CD14-positive monocyte (primary cell): Measurements from ENCODE around the gene INPP4A. TPM values are rescaled to one million over a fixed set of nuclear protein-coding genes. Genes with fewer than 3 reads are reported as not detected.
A peak's percentile ranks its signal among the peaks of the same experiment; 100 is the strongest.

ENCODE experiments used
- DNase-seq, 3 donors: peaks; one replicate each; pipeline ENCODE4 v3.0.0-alpha.2; 2011 to 2022
- H2AFZ ChIP-seq: 2 replicates; pipeline ENCODE4 v1.6.0; 2012; ENCODE audit warnings: mild to moderate bottlenecking, low read depth, low read length, inconsistent platforms; ENCODE audit not compliant: insufficient read depth, poor library complexity, severe bottlenecking
- H3K27ac ChIP-seq, 2 donors: 1 replicate in 1 of 2; 2 replicates in 1 of 2; pipeline ENCODE4 v1.5.1; 2012 to 2013; ENCODE audit warnings: low read length in 2 of 2, control low read depth in 1 of 2, inconsistent platforms in 1 of 2, low read depth in 1 of 2, mild to moderate bottlenecking in 1 of 2
- H3K27me3 ChIP-seq, 2 donors: one replicate each; pipeline versions ENCODE4 v1.6.0 to v1.6.1; 2011 to 2013; ENCODE audit warnings: low read length in 2 of 2; ENCODE audit not compliant: control insufficient read depth in 2 of 2, insufficient read depth in 2 of 2
- H3K36me3 ChIP-seq, 2 donors: replicated peaks in 1 of 2; 1 replicate in 1 of 2; 2 replicates in 1 of 2; pipeline versions ENCODE4 v1.5.1 to v1.6.1; 2012 to 2013; ENCODE audit warnings: low read length in 2 of 2, control low read depth in 1 of 2, inconsistent platforms in 1 of 2, mild to moderate bottlenecking in 1 of 2; ENCODE audit not compliant: insufficient read depth in 2 of 2, control insufficient read depth in 1 of 2
- H3K4me1 ChIP-seq, 2 donors: 1 replicate in 1 of 2; 2 replicates in 1 of 2; pipeline versions ENCODE4 v1.5.1 to v1.6.1; 2012 to 2013; ENCODE audit warnings: low read length in 2 of 2, control low read depth in 1 of 2, inconsistent platforms in 1 of 2, mild to moderate bottlenecking in 1 of 2, moderate library complexity in 1 of 2; ENCODE audit not compliant: insufficient read depth in 2 of 2, control insufficient read depth in 1 of 2
- H3K4me2 ChIP-seq: replicated peaks from 2 replicates; pipeline ENCODE3; 2012; ENCODE audit warnings: low read length, moderate library complexity, mild to moderate bottlenecking; ENCODE audit not compliant: poor library complexity, severe bottlenecking; ENCODE audit errors: extremely low read depth
- H3K4me3 ChIP-seq, 3 experiments: fragments of 200-600 bp in 1 of 3; sonication (generic) in 1 of 3; replicated peaks in 1 of 3; 1 replicate in 2 of 3; 2 replicates in 1 of 3; pipeline ENCODE4 v1.5.1; 2011 to 2013; ENCODE audit warnings: low read length in 3 of 3, mild to moderate bottlenecking in 3 of 3, control low read depth in 2 of 3, low read depth in 2 of 3, inconsistent platforms in 1 of 3, moderate library complexity in 1 of 3
- H3K79me2 ChIP-seq: 2 replicates; pipeline ENCODE4 v1.6.0; 2012; ENCODE audit warnings: mild to moderate bottlenecking, control low read depth, inconsistent platforms, low read length, moderate library complexity; ENCODE audit not compliant: insufficient read depth
- H3K9ac ChIP-seq: 2 replicates; pipeline ENCODE4 v1.6.0; 2017; ENCODE audit warnings: low read length, mild to moderate bottlenecking; ENCODE audit not compliant: insufficient read depth, poor library complexity, severe bottlenecking
- H3K9me3 ChIP-seq, 2 donors: replicated peaks in 1 of 2; 1 replicate in 1 of 2; 2 replicates in 1 of 2; pipeline versions ENCODE4 v1.5.1 to v1.6.1; 2012 to 2013; ENCODE audit warnings: low read length in 2 of 2, control low read depth in 1 of 2; ENCODE audit not compliant: control insufficient read depth in 1 of 2, insufficient read depth in 1 of 2
- H4K20me1 ChIP-seq: 2 replicates; pipeline ENCODE4 v1.6.0; 2012; ENCODE audit warnings: mild to moderate bottlenecking, low read length, control low read depth, moderate library complexity; ENCODE audit not compliant: insufficient read depth
- H3K27ac Mint-ChIP-seq, 7 donors: one replicate each; pipeline ENCODE4 v1.8.0; 2020; ENCODE audit warnings: mild to moderate bottlenecking in 7 of 7, mixed read lengths in 7 of 7, moderate library complexity in 6 of 7, inconsistent platforms in 2 of 7
- H3K27me3 Mint-ChIP-seq, 3 donors: one replicate each; pipeline ENCODE4 v1.8.0; 2021 to 2022; ENCODE audit warnings: low read depth in 3 of 3, mild to moderate bottlenecking in 3 of 3, mixed read lengths in 3 of 3, moderate library complexity in 3 of 3, inconsistent platforms in 1 of 3
- H3K36me3 Mint-ChIP-seq, 2 donors: one replicate each; pipeline ENCODE4 v1.8.0; 2020; ENCODE audit warnings: mixed read lengths in 2 of 2, inconsistent platforms in 1 of 2, mild to moderate bottlenecking in 1 of 2
- H3K4me1 Mint-ChIP-seq: one replicate; pipeline ENCODE4 v1.8.0; 2020; ENCODE audit warnings: mild to moderate bottlenecking, mixed read lengths
- H3K4me3 Mint-ChIP-seq, 2 donors: one replicate each; pipeline ENCODE4 v1.8.0; 2020; ENCODE audit warnings: mild to moderate bottlenecking in 2 of 2, mixed read lengths in 2 of 2, moderate library complexity in 1 of 2
- H3K9me3 Mint-ChIP-seq, 7 donors: one replicate each; pipeline ENCODE4 v1.8.0; 2020 to 2022; ENCODE audit warnings: mixed read lengths in 7 of 7, mild to moderate bottlenecking in 6 of 7, moderate library complexity in 6 of 7, inconsistent platforms in 2 of 7
- whole genome bisulfite sequencing: methylation state at CpG from one replicate; pipeline ENCODE4 v1.1.5; 2013; ENCODE audit warnings: missing lambda C conversion rate; ENCODE audit not compliant: insufficient coverage; 5-methylcytosine and 5-hydroxymethylcytosine counted together
- intact Hi-C, 2 donors: fragments of 100-400 bp; cut with micrococcal nuclease; formaldehyde crosslinking; loops; one replicate each; pipeline versions ENCODE4 v1.15.0 to v1.15.1; 2023
- polyA plus RNA-seq, 3 donors: library from polyadenylated mRNA; depleted of rRNA in 1 of 3; unstranded in 2 of 3; stranded (reverse) in 1 of 3; fragments of 300-500 nt in 2 of 3; fragments of >200 nt in 1 of 3; fragmentation: Illumina TruSeq in 2 of 3; gene quantifications; 1 replicate in 2 of 3; 2 replicates in 1 of 3; pipeline ENCODE4 v1.2.3, GENCODE V29; 2012 to 2021
- TF ChIP-seq, protein P1 (sequence below): fragments of 200-600 bp; IDR thresholded peaks from one replicate; pipeline ENCODE4 v1.8.0; 2022; ENCODE audit warnings: antibody characterized with exemption, mild to moderate bottlenecking

Gene INPP4A
- polyA plus RNA-seq, 3 donors: 13.7 to 52.4 (median 20.7) TPM

DNA sequence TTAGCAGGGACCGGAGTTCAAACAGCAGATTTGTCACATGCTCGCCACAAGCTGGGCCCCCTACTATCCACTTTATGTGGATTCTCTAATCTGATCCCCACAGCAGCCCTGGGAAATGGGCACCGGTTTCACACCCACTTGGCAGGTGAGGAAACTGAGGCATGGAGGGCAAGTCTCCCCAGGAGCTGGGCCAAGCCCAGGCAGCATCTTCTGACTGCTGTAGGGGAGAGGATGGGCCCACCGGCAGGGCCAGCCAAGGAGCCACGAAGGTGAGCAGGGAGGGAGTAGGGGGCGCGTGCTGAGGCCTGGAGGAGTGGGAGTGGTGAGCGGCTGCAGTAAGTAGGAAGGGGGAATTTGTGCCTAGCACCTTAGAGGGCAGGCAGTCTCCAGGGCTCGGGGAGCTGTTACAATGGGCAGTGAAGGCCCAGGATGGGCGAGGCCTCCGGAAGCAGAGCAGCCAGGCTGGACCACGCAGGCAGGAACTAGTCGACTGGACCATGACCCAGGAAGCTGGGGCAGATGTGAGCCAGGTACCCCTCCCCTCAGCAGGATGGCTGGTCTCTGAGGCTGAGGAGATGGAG is 126.6 kb downstream of the INPP4A start:
- Histone ChIP-seq H3K36me3 (peaks cover 98 to 100% of the 10 kb centered on the region in 2 donors), H3K79me2 (no peaks in the 10 kb centered on the region)

GRCh38 chr2:98571796-98572195 is 127.1 kb downstream of the INPP4A start:
- intact Hi-C loops: no loop called here
- Mint-ChIP-seq H3K36me3 (peaks cover 96 to 98% of the 10 kb centered on the region in 2 donors), H3K9me3 (no peaks in the 10 kb centered on the region), H3K4me3 (no peak overlapping the region), H3K27me3 (peaks cover 0 to 3% (median 1%) of the 10 kb centered on the region in 3 donors), H3K4me1 (no peaks in the 10 kb centered on the region), H3K27ac (peak overlapping the region in 1 of 7 donors; percentile 26)
- H3K36me3 ChIP-seq: peaks cover 98 to 100% of the 10 kb centered on the region in 2 donors
- H3K4me1 ChIP-seq: no peaks in the 10 kb centered on the region
- no peak overlapping the region for H2AFZ ChIP-seq
- H3K4me2 ChIP-seq: no peak overlapping the region
- peaks cover 39% of the 10 kb centered on the region for H4K20me1 ChIP-seq
- no peak overlapping the region for H3K4me3 ChIP-seq
- 98% methylated on average over 9 of the region's 9 CpGs for WGBS
- H3K27me3 ChIP-seq: no peaks in the 10 kb centered on the region
- H3K9me3 ChIP-seq: no peaks in the 10 kb centered on the region
- no peak for DNase-seq
- no peak overlapping the region for H3K27ac ChIP-seq
- H3K79me2 ChIP-seq: no peaks in the 10 kb centered on the region
- no peak overlapping the region for H3K9ac ChIP-seq
- TF ChIP-seq, protein P1, sequence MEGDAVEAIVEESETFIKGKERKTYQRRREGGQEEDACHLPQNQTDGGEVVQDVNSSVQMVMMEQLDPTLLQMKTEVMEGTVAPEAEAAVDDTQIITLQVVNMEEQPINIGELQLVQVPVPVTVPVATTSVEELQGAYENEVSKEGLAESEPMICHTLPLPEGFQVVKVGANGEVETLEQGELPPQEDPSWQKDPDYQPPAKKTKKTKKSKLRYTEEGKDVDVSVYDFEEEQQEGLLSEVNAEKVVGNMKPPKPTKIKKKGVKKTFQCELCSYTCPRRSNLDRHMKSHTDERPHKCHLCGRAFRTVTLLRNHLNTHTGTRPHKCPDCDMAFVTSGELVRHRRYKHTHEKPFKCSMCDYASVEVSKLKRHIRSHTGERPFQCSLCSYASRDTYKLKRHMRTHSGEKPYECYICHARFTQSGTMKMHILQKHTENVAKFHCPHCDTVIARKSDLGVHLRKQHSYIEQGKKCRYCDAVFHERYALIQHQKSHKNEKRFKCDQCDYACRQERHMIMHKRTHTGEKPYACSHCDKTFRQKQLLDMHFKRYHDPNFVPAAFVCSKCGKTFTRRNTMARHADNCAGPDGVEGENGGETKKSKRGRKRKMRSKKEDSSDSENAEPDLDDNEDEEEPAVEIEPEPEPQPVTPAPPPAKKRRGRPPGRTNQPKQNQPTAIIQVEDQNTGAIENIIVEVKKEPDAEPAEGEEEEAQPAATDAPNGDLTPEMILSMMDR: no peak

More for the DNA sequence above, 126.6 kb downstream of the INPP4A start:
- Histone ChIP-seq H3K9me3 (no peaks in the 10 kb centered on the region), H3K27ac (no peak overlapping the region), H3K27me3 (no peaks in the 10 kb centered on the region), H4K20me1 (peaks cover 37% of the 10 kb centered on the region), H3K4me3 (no peak overlapping the region), H3K4me2 (no peak overlapping the region), H3K4me1 (no peaks in the 10 kb centered on the region), H2AFZ (no peak overlapping the region), H3K9ac (no peak overlapping the region)
- Mint-ChIP-seq H3K27me3 (peaks cover 0 to 3% (median under 1%) of the 10 kb centered on the region in 3 donors), H3K9me3 (no peaks in the 10 kb centered on the region), H3K4me3 (no peak overlapping the region), H3K27ac (peak overlapping the region in 2 of 7 donors; percentile 10 to 38), H3K4me1 (no peaks in the 10 kb centered on the region), H3K36me3 (peaks cover 97 to 98% of the 10 kb centered on the region in 2 donors)
- TF ChIP-seq, protein P1: no peak
- no peak for DNase-seq
- WGBS: 98% methylated on average over 9 of the region's 13 CpGs
- intact Hi-C loops: no loop called here
